GM12872 (cell line): ENCODE data around the gene PODNL1.

Experiments
- CTCF ChIP-seq: IDR thresholded peaks from 3 replicates; pipeline ENCODE4 v1.5.1; 2011; ENCODE audit warnings: low read depth, mild to moderate bottlenecking, low read length, moderate library complexity; ENCODE audit not compliant: insufficient read depth

The PODNL1 gene

GRCh38 chr19:13926715-13927114, 11.5 kb downstream of the PODNL1 start:
- no peak for TF ChIP-seq CTCF

GRCh38 chr19:13926010-13926409, 12.2 kb downstream of the PODNL1 start:
- TF ChIP-seq CTCF = no peak

DNA sequence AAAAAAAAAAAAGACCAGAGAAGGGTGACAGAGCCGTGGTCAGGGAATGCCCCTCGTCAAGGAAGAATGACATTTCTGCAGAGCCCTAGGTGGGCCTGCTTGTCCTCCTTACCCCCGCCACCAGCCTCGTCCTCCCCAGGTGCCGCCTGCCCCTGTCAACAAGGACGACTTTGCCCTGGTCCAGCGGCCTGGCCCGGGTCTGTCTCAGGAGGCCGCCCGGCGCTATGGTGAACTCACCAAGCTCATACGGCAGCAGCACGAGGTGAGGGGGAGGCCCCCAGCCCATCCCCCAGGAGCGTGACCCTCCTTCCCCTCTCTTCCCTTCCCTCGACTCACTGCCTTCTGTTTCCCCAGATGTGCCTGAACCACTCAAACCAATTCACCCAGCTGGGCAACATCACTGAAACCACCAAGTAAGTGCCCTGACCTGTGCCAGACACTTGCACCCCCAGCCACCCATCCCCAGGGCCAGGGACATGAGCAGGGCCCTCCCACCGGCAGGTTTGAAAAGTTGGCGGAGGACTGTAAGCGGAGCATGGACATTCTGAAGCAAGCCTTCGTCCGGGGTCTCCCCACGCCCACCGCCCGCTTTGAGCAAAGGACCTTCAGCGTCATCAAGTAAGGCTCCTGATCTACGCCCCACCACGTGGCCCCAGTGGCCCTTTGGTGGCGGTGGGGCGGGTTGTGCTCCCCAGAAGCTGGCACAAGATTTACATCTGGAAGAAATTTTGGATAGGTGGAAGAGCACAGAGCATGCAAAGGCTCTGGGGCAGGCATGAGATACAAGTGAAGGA, 14.8 kb downstream of the PODNL1 start:
- no peak for TF ChIP-seq CTCF

GRCh38 chr19:13920940-13921747, 17.1 kb downstream of the PODNL1 start:
- no peak for TF ChIP-seq CTCF

DNA sequence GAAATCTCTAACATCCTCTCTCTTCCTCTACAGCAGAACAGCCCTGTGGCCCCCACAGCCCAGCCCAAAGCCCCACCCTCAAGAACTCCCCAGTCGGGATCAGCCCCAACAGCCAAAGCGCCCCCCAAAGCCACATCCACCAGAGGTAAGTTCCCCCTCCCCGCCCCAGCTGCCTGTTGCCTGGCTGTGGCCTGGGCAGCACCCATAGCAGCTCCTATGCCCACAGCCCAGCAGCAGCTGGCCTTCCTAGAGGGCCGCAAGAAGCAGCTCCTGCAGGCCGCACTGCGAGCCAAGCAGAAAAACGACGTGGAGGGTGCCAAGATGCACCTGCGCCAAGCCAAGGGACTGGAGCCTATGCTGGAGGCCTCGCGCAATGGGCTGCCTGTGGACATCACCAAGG, 17.7 kb downstream of the PODNL1 start:
- no peak for TF ChIP-seq CTCF

DNA sequence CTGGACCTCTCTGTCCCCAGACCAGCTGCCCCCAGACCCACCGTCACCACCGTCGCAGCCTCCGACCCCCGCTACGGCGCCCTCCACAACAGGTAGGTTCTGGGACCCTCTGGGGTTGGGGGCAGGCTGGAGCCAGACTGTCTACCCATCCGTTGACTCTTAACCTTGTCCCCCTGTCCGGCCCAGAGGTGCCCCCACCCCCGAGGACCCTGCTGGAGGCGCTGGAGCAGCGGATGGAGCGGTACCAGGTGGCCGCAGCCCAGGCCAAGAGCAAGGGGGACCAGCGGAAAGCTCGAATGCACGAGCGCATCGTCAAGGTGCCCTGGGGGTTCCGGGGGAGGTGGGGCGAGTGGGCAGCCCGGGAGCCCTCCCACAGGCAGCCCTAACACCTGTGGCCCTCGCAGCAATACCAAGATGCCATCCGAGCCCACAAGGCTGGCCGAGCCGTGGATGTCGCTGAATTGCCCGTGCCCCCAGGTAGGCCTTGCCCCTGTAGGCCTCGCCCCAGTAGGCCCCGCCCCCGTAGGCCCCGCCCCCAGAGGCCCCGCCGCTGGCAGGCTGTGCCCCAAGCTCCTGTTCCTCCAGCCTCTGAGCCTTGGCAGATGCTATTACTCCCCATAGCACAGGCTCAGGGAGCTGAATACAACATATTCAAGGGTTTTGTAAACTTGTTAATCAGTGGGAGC, 19.3 kb downstream of the PODNL1 start:
- no peak for TF ChIP-seq CTCF

DNA sequence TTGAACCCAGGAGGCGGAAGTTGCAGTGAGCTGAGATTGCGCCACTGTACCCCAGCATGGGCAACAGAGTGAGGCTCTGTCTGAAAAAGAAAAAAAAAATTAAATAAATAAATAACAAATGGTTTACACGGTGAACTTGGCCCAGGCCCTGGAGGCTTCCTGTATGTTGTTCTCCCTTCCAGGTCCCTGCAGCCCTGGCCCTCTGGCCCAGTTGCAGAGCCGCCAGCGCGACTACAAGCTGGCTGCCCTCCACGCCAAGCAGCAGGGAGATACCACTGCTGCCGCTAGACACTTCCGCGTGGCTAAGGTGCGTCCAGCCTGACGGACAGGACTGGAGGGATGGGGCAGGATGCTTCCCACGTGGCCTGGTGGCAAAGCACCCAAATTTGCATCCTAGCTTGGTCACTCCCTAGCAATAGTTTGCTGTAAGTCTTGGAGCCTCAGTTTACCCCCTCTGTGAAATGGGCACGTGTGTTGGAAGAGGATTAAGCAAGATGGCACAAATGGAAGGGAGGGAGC, 20.3 kb downstream of the PODNL1 start:
- TF ChIP-seq CTCF = no peak
